OCI-LY1 (cell line): ENCODE measurements around the gene SRL.

ENCODE experiments used
- EZH2 ChIP-seq: fragments of 200-600 bp; sonication (generic), shearing (Covaris generic); IDR thresholded peaks from 2 replicates; pipeline ENCODE4 v1.8.0; 2017; ENCODE audit warnings: borderline replicate concordance, mixed run types, mild to moderate bottlenecking, antibody characterized with exemption, low read length, moderate library complexity, mixed read lengths
- TF ChIP-seq, protein P1 (sequence below): fragments of 200-600 bp; sonication (generic), shearing (Covaris generic); IDR thresholded peaks from 2 replicates; pipeline ENCODE4 v1.5.1; 2017; ENCODE audit warnings: mild to moderate bottlenecking, antibody characterized with exemption, low read length, moderate library complexity, mixed read lengths

DNA sequence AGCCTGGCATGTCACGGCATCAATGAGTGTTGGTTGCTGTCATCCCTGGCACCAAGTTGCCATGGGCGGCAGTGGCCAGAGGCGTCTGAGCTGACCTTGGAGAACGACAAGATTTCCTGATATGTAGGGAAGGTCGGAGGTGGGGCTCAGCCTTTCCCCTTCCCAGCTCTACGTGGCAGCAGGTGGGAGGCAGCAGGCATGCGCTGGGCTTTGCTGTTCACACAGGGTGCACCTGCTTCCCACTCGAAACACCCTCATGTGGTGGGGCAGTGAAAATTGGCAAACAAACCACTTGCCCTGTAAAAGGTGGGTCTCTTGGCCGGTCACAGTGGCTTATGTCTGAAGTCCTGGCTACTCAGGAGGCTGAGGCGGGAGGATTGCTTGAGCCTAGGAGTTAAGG, 43.3 kb upstream of the SRL start:
- TF ChIP-seq, protein P1, sequence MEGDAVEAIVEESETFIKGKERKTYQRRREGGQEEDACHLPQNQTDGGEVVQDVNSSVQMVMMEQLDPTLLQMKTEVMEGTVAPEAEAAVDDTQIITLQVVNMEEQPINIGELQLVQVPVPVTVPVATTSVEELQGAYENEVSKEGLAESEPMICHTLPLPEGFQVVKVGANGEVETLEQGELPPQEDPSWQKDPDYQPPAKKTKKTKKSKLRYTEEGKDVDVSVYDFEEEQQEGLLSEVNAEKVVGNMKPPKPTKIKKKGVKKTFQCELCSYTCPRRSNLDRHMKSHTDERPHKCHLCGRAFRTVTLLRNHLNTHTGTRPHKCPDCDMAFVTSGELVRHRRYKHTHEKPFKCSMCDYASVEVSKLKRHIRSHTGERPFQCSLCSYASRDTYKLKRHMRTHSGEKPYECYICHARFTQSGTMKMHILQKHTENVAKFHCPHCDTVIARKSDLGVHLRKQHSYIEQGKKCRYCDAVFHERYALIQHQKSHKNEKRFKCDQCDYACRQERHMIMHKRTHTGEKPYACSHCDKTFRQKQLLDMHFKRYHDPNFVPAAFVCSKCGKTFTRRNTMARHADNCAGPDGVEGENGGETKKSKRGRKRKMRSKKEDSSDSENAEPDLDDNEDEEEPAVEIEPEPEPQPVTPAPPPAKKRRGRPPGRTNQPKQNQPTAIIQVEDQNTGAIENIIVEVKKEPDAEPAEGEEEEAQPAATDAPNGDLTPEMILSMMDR: no peak
- no peak for TF ChIP-seq EZH2
